Right ventricle myocardium superior (tissue), 1 donor: ENCODE measurements around the gene FCRL4. TPM values are rescaled to one million over a fixed set of nuclear protein-coding genes. Genes with fewer than 3 reads are reported as not detected.

Source experiments
- ATAC-seq: fragments of 200-7000 bp; cut with Tn5 transposase; one replicate; pipeline ENCODE4 v1.9.1; 2020; ENCODE audit warnings: mild to moderate bottlenecking; ENCODE audit not compliant: poor library complexity
- DNase-seq: peaks from one replicate; pipeline ENCODE4 v3.0.0-alpha.2; 2020
- intact Hi-C: fragments of 100-400 bp; cut with DNase I; formaldehyde crosslinking; loops from one replicate; pipeline ENCODE4 v1.11.2; 2022
- long read RNA-seq: library from polyadenylated mRNA; unstranded; transcript quantifications from one replicate; pipeline ENCODE4 v2.0.0, GENCODE V29; 2021
- total RNA-seq: library from RNA; stranded (reverse); fragmentation: NEBNext Ultra II Directional; extraction: Animal tissue kit (Norgen Biotek cat#: 25700); gene quantifications from one replicate; pipeline ENCODE4 v1.2.1, GENCODE V29; 2021
- donor health status: DM: no; HTN: yes; CAD: no; lungs with severe emphysema.

Gene FCRL4
- total RNA-seq: not detected
- long read RNA-seq: 0 reads

- intact Hi-C loops: no loop called here
- ATAC-seq (no peak), DNase-seq (no peak)
Observed at GRCh38 chr1:157597959-157598667, at the start of gene FCRL4. TSS of gene FCRL4 (minus strand) at chr1:157598085. CDS start at chr1:157597944, 141 bp downstream.

- no peak for DNase-seq
- intact Hi-C loops: no loop called here
- no peak for ATAC-seq
Observed at GRCh38 chr1:157646144-157646543, 48.3 kb upstream of the FCRL4 start.

DNA sequence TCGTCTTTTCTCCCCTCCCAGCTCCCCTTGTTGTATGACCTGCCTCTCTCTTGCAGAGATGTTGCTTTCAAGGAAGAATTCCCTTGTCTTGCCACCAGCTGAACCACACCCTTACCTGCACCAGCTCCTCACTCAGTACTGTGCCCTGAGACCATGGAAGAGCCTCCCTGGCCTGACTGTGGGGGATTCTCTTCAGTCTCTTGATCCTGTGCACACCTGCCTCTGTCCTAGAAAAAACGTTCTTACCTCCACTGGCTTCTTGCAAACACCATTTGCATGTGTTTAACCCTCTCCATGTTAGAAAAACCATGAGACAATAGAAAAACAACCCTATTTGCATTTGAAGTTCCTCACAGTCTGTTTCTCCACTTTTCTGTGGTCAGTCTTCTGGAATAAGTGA, 43.3 kb upstream of the FCRL4 start:
- intact Hi-C loops: no loop called here
- ATAC-seq (no peak), DNase-seq (no peak)

GRCh38 chr1:157639800-157640199, 41.9 kb upstream of the FCRL4 start:
- ATAC-seq (no peak), DNase-seq (no peak)
- intact Hi-C loops: no loop called here

- DNase-seq (no peak), ATAC-seq (no peak)
- intact Hi-C loops: no loop called here
Observed at GRCh38 chr1:157628773-157629172, 30.9 kb upstream of the FCRL4 start.

DNA sequence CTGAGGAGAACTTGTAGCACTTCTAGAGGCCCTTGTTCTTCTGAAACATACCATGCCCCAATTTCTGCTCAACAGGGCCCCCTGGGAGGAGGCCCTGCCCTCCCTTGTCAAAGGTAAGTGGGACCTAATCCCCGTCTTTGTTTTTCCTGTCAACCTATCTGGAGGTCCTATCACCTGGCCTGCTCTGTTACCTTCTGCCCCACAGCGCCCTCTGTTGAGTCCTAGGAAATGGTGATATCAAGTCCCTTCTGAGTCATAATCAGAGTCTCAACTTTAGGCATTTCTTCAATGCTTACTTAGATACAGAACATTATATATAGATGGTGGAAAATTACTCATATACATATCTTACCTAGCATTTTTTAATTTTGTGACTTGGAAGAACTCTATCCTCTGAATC, 28.2 kb upstream of the FCRL4 start:
- intact Hi-C loops: no loop called here
- DNase-seq (no peak), ATAC-seq (no peak)

DNA sequence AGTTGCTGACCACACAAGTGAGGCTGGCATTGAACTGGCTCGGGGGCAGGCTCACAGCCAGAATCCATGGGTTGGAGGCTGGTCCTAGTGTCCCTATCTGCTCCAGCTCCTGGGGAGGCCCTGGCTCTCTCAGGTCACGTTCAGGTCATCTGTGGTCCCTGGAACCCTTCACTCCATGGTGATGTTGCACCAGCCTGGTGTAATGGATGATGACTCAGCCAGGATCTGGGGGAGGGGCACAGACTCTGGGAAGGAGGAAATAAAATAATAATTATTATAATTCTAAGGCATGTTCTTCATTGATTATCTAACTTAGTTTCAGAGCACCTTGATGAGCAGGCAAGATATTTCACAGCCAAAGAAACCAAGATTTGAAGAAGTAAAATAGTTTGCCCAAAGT, 26.6 kb upstream of the FCRL4 start:
- intact Hi-C loops: no loop called here
- no peak for ATAC-seq
- DNase-seq: no peak

DNA sequence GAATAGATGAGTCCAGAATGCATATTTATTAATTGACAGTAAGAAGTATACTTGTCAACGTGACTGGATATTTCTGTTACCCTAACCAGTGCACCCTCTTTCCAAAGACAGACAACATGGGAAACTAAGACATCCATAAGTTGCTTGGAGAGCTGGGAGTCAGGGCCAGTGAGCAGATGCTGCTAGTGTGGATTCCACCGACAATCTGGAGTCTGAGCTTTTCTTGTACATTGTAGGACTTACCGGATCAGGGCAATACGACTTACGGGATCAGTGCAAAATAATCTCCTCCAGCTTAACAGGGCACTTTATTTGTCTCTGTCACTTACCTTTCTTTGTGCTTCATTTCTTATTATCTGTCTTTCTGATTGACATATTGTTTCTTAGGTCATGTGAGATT, 24.6 kb upstream of the FCRL4 start:
- ATAC-seq (no peak), DNase-seq (no peak)
- intact Hi-C loops: no loop called here

GRCh38 chr1:157618190-157618589, 20.3 kb upstream of the FCRL4 start:
- intact Hi-C loops: no loop called here
- DNase-seq: no peak
- no peak for ATAC-seq

GRCh38 chr1:157600236-157600635, 2.4 kb upstream of the FCRL4 start:
- ATAC-seq: no peak
- intact Hi-C loops: no loop called here
- DNase-seq: no peak

- no peak for DNase-seq
- intact Hi-C loops: no loop called here
- no peak for ATAC-seq
Observed at GRCh38 chr1:157596384-157596783, 1.5 kb downstream of the FCRL4 start.

GRCh38 chr1:157595356-157595755, 2.5 kb downstream of the FCRL4 start:
- DNase-seq (no peak), ATAC-seq (no peak)
- intact Hi-C loops: no loop called here

- DNase-seq: no peak
- no peak for ATAC-seq
- intact Hi-C loops: no loop called here
Observed at GRCh38 chr1:157585984-157586383, 11.9 kb downstream of the FCRL4 start.

- DNase-seq: no peak
- no peak for ATAC-seq
- intact Hi-C loops: loop anchor here (5.0 kb wide), 1 partner anchor 363 kb away; no protein-coding TSS in a partner anchor
Observed at GRCh38 chr1:157584503-157584902, 13.4 kb downstream of the FCRL4 start.

DNA sequence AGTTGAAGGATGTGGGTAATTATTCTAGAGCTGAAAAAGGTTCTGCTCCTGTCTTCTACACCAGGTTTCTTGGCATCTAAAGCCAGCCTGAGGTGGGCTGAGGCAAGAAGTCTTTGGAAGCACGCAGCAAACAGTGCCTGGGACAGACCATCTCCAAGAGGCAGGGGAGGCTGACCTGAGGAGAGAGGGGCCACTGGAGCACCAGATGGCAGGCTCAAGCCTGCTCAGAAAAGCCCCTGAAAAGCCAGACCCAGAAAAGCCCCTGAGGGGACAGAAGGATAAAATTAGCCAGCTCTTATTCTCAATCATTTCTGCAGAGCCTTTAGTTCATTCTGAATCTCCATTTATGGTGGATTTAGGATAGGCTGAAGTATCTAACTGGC, 17.1 kb downstream of the FCRL4 start:
- intact Hi-C loops: loop anchor here (5.0 kb wide), 1 partner anchor 366 kb away; no protein-coding TSS in a partner anchor
- ATAC-seq (no peak), DNase-seq (no peak)

DNA sequence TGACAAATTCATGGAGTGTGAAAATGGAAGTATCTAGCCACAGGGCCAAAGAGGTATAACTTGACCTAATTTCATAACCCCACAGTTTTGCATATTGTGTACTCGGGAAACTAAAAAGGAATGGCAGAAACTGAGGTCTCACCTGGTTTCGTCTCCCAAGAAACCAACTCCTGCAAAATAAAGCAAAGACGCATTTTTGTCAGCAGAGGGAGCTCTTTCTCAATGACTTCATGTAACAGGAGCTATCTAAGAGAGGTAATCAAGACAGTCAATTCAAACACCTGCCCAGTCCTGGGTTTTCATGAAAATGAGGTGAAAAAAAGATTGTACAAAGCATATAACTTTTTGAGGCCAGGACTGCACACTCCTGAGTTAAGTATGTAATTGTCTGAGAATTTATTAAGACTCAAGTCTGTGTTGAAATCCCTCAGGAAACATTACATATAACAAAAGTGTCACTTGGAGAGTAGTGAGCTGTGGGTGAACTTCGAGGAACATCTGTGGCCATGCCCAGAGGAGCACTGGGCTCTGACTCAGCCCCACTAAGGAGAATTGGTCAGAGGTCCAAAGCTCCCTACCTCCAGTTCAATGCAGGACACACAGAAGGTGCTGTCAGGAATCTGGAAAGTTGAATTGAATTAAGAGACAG, 17.6 kb downstream of the FCRL4 start:
- ATAC-seq (peak; percentile 51), DNase-seq (no peak)
- intact Hi-C loops: loop anchor here (5.0 kb wide), 1 partner anchor 367 kb away; no protein-coding TSS in a partner anchor

- DNase-seq (no peak), ATAC-seq (no peak)
- intact Hi-C loops: no loop called here
Observed at GRCh38 chr1:157577420-157577819, 20.5 kb downstream of the FCRL4 start.

DNA sequence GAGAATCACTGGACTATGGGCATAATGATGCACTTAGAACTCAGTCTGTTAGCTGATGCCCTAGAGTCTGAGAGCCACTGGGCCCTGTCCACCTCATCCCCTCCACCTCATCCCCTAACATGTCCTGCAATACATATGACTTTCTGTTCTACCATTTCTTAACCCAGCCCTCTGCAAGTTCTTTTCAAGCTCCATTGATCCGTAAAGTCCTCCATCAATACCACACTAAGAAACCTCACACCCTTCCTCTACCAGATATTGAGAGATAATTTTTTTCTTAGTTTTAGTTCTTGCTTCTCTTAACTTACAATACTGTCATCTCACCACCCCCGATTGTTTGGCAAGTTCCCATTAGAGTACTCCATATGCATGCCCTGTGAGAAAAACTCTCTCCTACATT, 22.1 kb downstream of the FCRL4 start:
- intact Hi-C loops: no loop called here
- no peak for ATAC-seq
- DNase-seq: no peak

DNA sequence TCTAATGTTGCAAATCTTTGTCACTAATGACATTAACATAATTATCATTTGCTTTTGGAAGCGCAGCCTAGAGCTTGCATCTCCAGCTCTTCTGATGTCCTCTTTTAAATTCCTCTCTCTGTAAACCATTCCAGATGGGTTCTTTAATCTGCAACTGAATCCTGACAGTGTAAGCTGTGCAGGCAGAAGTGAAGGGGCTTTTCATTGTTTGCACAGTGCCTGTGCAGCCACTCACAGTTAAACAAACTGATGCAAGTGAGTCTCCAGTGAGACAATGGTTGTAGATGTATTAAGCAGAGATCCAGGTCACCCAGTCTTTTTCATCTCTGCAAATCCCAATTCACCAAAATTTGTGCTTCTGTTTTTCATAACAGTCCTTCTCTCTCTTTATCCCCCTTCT, 23.0 kb downstream of the FCRL4 start:
- ATAC-seq: no peak
- intact Hi-C loops: no loop called here
- DNase-seq: no peak

DNA sequence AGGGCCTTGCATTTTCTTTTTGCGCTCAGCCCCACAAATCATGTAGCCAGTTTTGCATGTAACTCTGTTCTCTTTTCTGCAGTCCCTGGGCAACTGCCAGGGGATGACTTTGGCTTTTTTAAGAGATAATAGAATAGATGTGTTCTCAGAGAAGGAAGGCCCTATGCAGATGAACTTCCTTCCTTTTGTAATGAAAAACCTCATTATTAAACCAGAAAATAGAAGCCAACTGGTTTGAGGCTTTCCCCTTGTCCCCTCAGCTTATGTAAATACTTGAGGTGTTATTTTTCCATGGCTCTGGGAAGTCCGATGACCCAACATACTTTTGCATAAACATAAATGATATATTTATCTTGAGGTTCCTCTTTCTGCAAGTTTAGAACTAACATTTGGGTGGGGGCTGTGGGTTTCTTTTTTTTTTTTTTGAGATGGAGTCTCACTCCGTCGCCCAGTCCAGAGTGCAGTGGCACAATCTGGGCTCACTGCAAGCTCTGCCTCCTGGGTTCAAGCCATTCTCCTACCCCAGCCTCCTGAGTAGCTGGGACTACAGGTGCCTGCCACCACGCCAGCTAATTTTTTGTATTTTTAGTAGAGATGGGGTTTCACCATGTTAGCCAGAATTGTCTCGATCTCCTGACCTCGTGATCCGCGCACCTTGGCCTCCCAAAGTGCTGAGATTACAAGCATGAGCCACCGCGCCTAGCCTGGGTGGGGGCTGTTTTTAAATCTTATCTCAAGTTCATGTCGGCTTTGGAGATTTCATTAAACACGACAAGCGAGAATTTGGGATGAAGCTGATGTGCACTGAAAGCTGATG, 31.2 kb downstream of the FCRL4 start:
- ATAC-seq (no peak), DNase-seq (no peak)
- intact Hi-C loops: no loop called here
